Measurements from ENCODE around the gene CRYGC. TPM values are rescaled to one million over a fixed set of nuclear protein-coding genes. Genes with fewer than 3 reads are reported as not detected.

CRYGC gene
- total RNA-seq, 4 donors from 2014 or later, result not detected

DNA sequence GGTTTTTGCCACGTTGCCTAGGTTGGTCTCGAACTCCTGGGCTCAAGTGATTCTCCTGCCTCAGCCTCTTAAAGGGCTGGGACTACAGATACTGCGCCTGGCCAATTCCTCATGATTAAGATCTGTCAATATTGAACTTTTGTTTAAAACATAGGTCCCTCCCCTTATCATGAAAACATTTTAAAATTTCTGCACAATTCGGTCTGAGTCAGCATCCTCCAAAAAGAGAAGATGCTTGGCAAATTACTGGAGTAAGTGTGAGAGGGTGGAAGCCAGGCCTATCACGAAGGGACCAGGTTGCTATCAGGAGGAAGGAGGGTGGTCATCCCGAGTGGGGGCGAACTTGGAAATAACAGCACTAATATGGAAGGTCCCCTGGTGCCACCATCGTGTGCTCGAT is 44.5 kb upstream of the CRYGC start:
- intact Hi-C loops (cut with DNase I; ENCODE audit: low total_unique reads), result loop anchor here (2.0 kb wide), 1 partner anchor 81 kb away; the partner anchor contains the start of gene IDH1
- Histone ChIP-seq H3K27me3 (no peaks in the 10 kb centered on the region), H3K4me1 (peaks cover 0 to 5% of the 10 kb centered on the region in 2 donors), H3K4me3 (no peak overlapping the region), H3K36me3 (no peaks in the 10 kb centered on the region), H3K9me3 (no peaks in the 10 kb centered on the region), H3K27ac (no peak overlapping the region)
- ATAC-seq, result no peak
- DNase-seq, result no peak
- in situ Hi-C loops (cut with MboI; ENCODE audit: low sequenced_read_pairs in 4 of 4), result no loop called here
- TF ChIP-seq, protein P1, sequence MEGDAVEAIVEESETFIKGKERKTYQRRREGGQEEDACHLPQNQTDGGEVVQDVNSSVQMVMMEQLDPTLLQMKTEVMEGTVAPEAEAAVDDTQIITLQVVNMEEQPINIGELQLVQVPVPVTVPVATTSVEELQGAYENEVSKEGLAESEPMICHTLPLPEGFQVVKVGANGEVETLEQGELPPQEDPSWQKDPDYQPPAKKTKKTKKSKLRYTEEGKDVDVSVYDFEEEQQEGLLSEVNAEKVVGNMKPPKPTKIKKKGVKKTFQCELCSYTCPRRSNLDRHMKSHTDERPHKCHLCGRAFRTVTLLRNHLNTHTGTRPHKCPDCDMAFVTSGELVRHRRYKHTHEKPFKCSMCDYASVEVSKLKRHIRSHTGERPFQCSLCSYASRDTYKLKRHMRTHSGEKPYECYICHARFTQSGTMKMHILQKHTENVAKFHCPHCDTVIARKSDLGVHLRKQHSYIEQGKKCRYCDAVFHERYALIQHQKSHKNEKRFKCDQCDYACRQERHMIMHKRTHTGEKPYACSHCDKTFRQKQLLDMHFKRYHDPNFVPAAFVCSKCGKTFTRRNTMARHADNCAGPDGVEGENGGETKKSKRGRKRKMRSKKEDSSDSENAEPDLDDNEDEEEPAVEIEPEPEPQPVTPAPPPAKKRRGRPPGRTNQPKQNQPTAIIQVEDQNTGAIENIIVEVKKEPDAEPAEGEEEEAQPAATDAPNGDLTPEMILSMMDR (IDR thresholded peaks at IDR 0.05 in 4 of 5, conservative IDR thresholded peaks at IDR 0.05 in 1 of 5), result no peak
- no peak for TF ChIP-seq POLR2A (IDR thresholded peaks at IDR 0.05)

DNA sequence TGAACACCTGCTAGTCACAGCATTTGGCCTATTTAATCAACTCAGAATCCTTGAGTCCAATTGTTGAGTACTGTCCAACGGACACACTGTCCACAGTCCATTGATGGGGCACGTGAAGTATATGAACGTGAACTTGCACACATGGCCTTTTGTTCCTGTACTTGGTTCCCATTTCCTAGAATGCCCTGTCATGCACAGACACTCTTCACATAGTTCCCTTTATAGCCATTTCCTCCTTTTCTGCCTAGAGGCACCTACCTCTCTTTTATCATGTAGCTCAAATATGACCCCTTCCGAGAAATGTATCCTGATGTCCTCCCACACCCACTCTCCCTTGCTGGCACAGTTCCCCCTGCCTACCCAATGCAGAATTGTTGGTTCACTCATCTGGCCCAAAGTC is 42.5 kb upstream of the CRYGC start:
- no peak for TF ChIP-seq POLR2A (IDR thresholded peaks at IDR 0.05)
- TF ChIP-seq, protein P1 (IDR thresholded peaks at IDR 0.05 in 4 of 5, conservative IDR thresholded peaks at IDR 0.05 in 1 of 5), result no peak
- H3K4me1 ChIP-seq, result peaks cover 0 to 5% of the 10 kb centered on the region in 2 donors
- no peak for DNase-seq
- H3K36me3 ChIP-seq, result no peaks in the 10 kb centered on the region
- peaks cover 0 to 3% (median 0%) of the 10 kb centered on the region in 3 donors for H3K27me3 ChIP-seq
- H3K27ac ChIP-seq, result no peak overlapping the region
- in situ Hi-C loops (cut with MboI; ENCODE audit: low sequenced_read_pairs in 4 of 4) (no loop called here), intact Hi-C loops (cut with DNase I; ENCODE audit: low total_unique reads) (no loop called here)
- H3K4me3 ChIP-seq, result no peak overlapping the region
- ATAC-seq, result no peak
- no peaks in the 10 kb centered on the region for H3K9me3 ChIP-seq

DNA sequence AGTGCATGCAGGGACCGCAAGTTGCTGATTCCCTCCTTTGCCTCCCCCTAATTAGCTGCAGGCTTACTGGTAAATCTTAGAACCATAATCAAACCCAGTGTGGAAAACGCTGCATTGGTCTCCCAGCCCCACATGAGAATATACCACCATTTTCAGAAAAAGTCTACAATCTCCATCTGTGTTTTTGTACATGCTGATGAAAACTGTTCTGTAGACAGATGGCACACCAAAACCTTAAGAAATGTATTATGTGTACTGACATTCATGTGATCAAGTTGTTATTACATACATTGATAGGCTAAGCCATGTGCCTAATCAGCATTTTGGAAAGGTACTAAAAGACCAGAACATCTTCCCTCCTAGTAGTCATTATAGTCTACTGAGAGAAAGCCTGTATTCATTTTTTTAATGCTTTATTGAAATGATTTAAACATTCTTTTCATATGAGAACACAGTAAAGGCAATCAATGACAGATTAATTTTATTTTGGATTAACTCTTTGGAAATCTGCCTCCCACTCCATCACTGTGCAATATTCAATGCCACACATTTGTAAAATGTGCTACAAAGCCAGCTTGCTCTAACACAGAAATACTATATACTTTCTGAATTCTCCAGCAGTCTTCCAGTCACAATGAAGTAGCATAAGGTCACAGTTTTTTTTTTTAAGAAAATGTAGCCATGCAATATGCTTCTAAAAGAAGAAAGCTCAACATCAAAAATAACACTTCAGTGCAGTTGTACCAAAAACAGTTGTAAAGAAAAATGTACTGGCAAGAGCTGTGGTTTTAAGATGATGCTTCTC is 35.5 kb upstream of the CRYGC start:
- TF ChIP-seq POLR2A (IDR thresholded peaks at IDR 0.05), result no peak
- TF ChIP-seq, protein P1 (IDR thresholded peaks at IDR 0.05 in 4 of 5, conservative IDR thresholded peaks at IDR 0.05 in 1 of 5), result no peak
- Histone ChIP-seq H3K27ac (no peak overlapping the region), H3K27me3 (peaks cover 0 to 3% (median 0%) of the 10 kb centered on the region in 3 donors), H3K4me3 (no peak overlapping the region), H3K4me1 (no peaks in the 10 kb centered on the region), H3K9me3 (no peaks in the 10 kb centered on the region), H3K36me3 (no peaks in the 10 kb centered on the region)
- ATAC-seq, result no peak
- in situ Hi-C loops (cut with MboI; ENCODE audit: low sequenced_read_pairs in 4 of 4), result no loop called here
- intact Hi-C loops (cut with DNase I; ENCODE audit: low total_unique reads), result no loop called here
- DNase-seq, result no peak

DNA sequence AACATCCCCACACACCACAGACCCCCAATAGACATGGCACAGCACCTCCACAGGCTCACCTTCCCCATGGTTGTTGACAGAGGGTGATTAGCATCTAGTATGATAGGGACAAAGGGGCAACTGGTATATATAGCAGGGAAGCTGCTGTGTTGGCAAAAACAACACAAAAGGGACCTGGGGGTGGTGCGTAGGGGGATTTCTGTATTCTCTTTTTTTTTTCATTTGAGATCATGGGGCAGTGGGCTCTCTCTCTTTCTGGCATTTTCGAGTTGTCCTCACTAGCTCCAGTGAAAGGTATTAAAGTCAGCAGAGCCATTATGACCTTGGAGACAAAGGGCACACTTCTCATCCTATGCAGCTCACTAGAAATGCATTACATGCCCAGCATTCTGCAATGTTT is 33.9 kb upstream of the CRYGC start, which contains the start of gene CRYGA:
CRYGA (minus strand) TSS at position 101 of the 400 bp plus-strand sequence; CDS start at position 68, 33 bp downstream.
- no peak for ATAC-seq
- no peak for DNase-seq
- no peaks in the 10 kb centered on the region for H3K4me1 ChIP-seq
- intact Hi-C loops (cut with DNase I; ENCODE audit: low total_unique reads), result no loop called here
- no peak within 1 kb of the TSS for H3K4me3 ChIP-seq
- H3K27ac ChIP-seq, result no peak within 1 kb of the TSS
- H3K9me3 ChIP-seq, result no peaks in the 10 kb centered on the region
- in situ Hi-C loops (cut with MboI; ENCODE audit: low sequenced_read_pairs in 4 of 4), result no loop called here
- TF ChIP-seq POLR2A (IDR thresholded peaks at IDR 0.05), result no peak
- peaks cover 0 to 3% (median 0%) of the 10 kb centered on the region in 3 donors for H3K27me3 ChIP-seq
- H3K36me3 ChIP-seq, result no peaks in the 10 kb centered on the region

DNA sequence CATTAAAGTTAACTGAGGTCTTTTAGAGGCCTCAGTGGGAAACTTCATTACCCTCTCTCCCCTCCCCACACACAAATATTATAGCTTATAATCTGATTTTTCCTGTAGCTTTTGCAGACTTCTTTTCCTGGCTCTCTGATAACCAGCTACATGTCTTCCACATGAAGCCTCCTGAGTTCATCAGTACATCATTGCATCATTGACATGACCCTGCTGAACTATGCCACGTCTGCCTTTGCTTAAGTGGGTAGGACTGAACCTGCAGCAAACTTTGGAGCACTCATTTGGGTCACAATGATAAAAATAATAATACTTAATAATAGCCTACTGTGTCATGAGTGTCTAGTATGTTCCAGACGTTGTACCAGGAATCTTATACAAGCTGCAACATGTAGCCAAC is 26.8 kb upstream of the CRYGC start:
- no peaks in the 10 kb centered on the region for H3K4me1 ChIP-seq
- ATAC-seq (no peak), DNase-seq (no peak)
- intact Hi-C loops (cut with DNase I; ENCODE audit: low total_unique reads), result no loop called here
- TF ChIP-seq, protein P1 (IDR thresholded peaks at IDR 0.05 in 4 of 5, conservative IDR thresholded peaks at IDR 0.05 in 1 of 5), result no peak
- no peak for TF ChIP-seq POLR2A (IDR thresholded peaks at IDR 0.05)
- in situ Hi-C loops (cut with MboI; ENCODE audit: low sequenced_read_pairs in 4 of 4), result no loop called here
- no peak overlapping the region for H3K4me3 ChIP-seq
- H3K36me3 ChIP-seq, result no peaks in the 10 kb centered on the region
- H3K9me3 ChIP-seq, result no peaks in the 10 kb centered on the region
- H3K27me3 ChIP-seq, result no peaks in the 10 kb centered on the region
- H3K27ac ChIP-seq, result no peak overlapping the region

All from gastrocnemius medialis (tissue), 4 donors.